HL-60 (cell line): ENCODE measurements around the gene SAP25.

Experiments
- DNase-seq, 2 experiments: peaks; one replicate each; pipeline ENCODE4 v3.0.0-alpha.2; 2010 to 2020; ENCODE audit warnings: low read depth in 1 of 2, low spot score in 1 of 2
- H3K27ac ChIP-seq: fragments of 250-450 bp; sonication (Bioruptor Pico); replicated peaks from 2 replicates; pipeline ENCODE4 v1.5.1; 2020; ENCODE audit warnings: mild to moderate bottlenecking, moderate library complexity
- H3K27me3 ChIP-seq: fragments of 250-450 bp; sonication (Bioruptor Pico); 2 replicates; pipeline ENCODE4 v1.5.1; 2021; ENCODE audit warnings: mild to moderate bottlenecking, moderate library complexity; ENCODE audit not compliant: insufficient read depth, poor library complexity, severe bottlenecking
- H3K4me3 ChIP-seq: replicated peaks from 2 replicates; pipeline ENCODE4 v1.5.1; 2011; ENCODE audit warnings: mild to moderate bottlenecking, control low read depth, low read length; ENCODE audit not compliant: insufficient read depth
- CTCF ChIP-seq: IDR thresholded peaks from one replicate; pipeline ENCODE4 v1.5.1; 2011; ENCODE audit warnings: low read length, control low read depth, inconsistent platforms; ENCODE audit not compliant: insufficient read depth
- GABPA ChIP-seq: IDR thresholded peaks from 2 replicates; pipeline ENCODE4 v1.6.1; 2012; ENCODE audit warnings: low read depth
- POLR2AphosphoS5 ChIP-seq: IDR thresholded peaks from 2 replicates; pipeline ENCODE4 v1.6.1; 2012; ENCODE audit warnings: low read depth
- SPI1 ChIP-seq: IDR thresholded peaks from 2 replicates; pipeline ENCODE4 v1.6.1; 2012; ENCODE audit warnings: low read depth, mild to moderate bottlenecking, borderline replicate concordance
- TF ChIP-seq, protein P1 (sequence below): IDR thresholded peaks from 2 replicates; pipeline ENCODE4 v1.6.1; 2012; ENCODE audit warnings: low read depth; ENCODE audit not compliant: insufficient replicate concordance

Gene SAP25

DNA sequence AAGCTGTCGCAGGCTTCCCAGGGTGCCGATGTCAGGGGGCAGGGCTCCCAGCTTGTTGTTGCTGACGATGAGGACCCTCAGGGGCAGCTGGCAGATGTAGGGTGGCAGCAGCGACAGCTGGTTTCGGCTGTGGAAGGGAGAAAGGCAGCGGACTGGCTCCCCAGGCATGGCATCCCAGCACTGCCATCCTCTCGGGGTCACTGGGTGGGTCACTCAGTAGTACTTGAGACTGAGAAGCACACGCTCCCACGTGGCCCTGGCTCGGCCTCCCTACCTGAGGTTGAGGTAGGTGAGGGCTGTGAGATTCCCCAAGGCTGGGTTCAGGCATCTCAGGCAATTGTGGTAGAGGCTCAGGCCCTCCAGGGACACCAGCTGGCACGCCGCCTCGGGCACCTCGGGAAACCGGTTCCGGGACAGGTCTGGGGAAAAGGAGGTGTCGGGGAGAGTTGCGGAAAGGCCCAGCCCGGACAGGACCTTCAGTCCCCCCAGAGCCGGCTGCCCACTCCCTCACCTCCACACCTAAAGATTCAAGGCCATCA, 8.4 kb upstream of the SAP25 start:
- H3K27ac ChIP-seq: peak overlapping the region; percentile 94
- no peak for DNase-seq
- TF ChIP-seq CTCF (no peak), POLR2AphosphoS5 (no peak), GABPA (no peak), SPI1 (no peak)
- TF ChIP-seq, protein P1, sequence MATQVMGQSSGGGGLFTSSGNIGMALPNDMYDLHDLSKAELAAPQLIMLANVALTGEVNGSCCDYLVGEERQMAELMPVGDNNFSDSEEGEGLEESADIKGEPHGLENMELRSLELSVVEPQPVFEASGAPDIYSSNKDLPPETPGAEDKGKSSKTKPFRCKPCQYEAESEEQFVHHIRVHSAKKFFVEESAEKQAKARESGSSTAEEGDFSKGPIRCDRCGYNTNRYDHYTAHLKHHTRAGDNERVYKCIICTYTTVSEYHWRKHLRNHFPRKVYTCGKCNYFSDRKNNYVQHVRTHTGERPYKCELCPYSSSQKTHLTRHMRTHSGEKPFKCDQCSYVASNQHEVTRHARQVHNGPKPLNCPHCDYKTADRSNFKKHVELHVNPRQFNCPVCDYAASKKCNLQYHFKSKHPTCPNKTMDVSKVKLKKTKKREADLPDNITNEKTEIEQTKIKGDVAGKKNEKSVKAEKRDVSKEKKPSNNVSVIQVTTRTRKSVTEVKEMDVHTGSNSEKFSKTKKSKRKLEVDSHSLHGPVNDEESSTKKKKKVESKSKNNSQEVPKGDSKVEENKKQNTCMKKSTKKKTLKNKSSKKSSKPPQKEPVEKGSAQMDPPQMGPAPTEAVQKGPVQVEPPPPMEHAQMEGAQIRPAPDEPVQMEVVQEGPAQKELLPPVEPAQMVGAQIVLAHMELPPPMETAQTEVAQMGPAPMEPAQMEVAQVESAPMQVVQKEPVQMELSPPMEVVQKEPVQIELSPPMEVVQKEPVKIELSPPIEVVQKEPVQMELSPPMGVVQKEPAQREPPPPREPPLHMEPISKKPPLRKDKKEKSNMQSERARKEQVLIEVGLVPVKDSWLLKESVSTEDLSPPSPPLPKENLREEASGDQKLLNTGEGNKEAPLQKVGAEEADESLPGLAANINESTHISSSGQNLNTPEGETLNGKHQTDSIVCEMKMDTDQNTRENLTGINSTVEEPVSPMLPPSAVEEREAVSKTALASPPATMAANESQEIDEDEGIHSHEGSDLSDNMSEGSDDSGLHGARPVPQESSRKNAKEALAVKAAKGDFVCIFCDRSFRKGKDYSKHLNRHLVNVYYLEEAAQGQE: no peak
- H3K4me3 ChIP-seq: no peak overlapping the region
- H3K27me3 ChIP-seq: no peaks in the 10 kb centered on the region

- Histone ChIP-seq H3K4me3 (no peak overlapping the region), H3K27ac (no peak overlapping the region; the same call in 1 of the 2 replicates), H3K27me3 (no peaks in the 10 kb centered on the region)
- DNase-seq: no peak
- TF ChIP-seq POLR2AphosphoS5 (no peak), GABPA (no peak), SPI1 (no peak), CTCF (no peak)
- TF ChIP-seq, protein P1: no peak
Measured at GRCh38 chr7:100580466-100581283, 7.0 kb upstream of the SAP25 start.

DNA sequence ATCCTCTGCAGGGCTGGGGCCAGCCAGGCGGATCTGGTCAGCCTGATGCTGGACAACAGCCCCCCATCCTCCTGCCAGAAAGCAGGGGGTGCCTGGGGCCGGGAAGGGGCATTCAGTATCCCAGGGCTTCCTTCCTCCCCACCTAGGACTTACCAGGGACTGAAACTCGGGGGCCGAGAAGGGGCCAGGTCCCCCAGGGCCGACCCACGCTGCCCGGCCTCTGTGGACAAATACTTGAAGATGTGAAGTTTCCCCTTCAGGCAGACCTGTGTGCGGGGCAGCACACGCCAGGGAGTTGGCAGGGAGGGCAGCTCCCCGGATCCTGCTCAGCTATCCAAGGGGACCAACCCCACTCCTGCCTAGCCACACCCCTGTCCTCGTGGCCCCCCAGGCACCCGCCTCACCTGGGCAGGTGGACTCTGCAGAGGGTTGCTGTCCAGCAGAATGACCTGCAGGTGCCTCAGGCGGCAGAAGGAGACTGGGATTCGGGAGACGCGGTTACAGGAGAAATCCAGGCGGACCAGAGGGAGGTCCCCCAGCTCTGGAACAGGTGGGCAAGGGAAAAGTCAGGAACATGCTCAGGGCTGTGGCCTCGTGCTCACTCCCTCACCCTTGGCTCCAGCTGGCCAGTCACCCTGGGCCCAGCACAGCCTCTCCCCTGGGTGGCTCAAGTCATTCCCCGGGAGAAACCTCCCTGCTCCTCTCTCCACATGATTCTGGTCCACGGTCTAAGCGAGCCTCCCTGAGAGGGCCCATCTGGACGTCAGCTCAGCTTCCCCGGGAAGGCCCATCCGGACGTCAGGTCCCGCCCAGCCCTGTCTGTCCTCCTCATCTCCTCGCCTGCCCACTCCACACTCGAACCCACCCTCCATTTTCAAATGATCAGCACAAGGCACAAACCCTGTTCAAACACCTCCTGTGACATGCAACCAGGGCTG, 4.8 kb upstream of the SAP25 start:
- no peak for DNase-seq
- Histone ChIP-seq H3K27me3 (no peaks in the 10 kb centered on the region), H3K27ac (no peak overlapping the region), H3K4me3 (no peak overlapping the region)
- TF ChIP-seq, protein P1: no peak
- TF ChIP-seq POLR2AphosphoS5 (no peak), CTCF (no peak), SPI1 (no peak), GABPA (no peak)
